Activated CD4-positive, alpha-beta memory T cell treated with anti-CD3 and anti-CD28 coated beads for 36 hours (primary cell): ENCODE measurements around the gene ITGB1BP2. TPM values are rescaled to one million over a fixed set of nuclear protein-coding genes. Genes with fewer than 3 reads are reported as not detected.
"Not testable (repeated sequence)": the region's sequence is repeated elsewhere in the genome, so short reads cannot be mapped to it uniquely, and the experiment has no call there.

ENCODE experiments used
- CTCF ChIA-PET: fragments of 350-600 bp; sonication (Branson Sonifier 250); formaldehyde crosslinking; loops from one replicate; lab custom pipeline; 2021; ENCODE audit warnings: antibody characterized with exemption, inconsistent platforms; lab: Charles Lee
- POLR2A ChIA-PET: fragments of 350-600 bp; sonication (Branson Sonifier 250); formaldehyde crosslinking; loops from one replicate; lab custom pipeline; 2021; ENCODE audit warnings: antibody characterized with exemption; lab: Charles Lee
- DNase-seq: peaks from one replicate; pipeline ENCODE4 v3.0.0-alpha.2; 2020
- H3K27ac Mint-ChIP-seq: one replicate; pipeline ENCODE4 v1.8.0; 2021; ENCODE audit warnings: mixed read lengths
- H3K27me3 Mint-ChIP-seq: one replicate; pipeline ENCODE4 v1.8.0; 2021; ENCODE audit warnings: mixed read lengths
- H3K36me3 Mint-ChIP-seq: one replicate; pipeline ENCODE4 v1.8.0; 2021; ENCODE audit warnings: mixed read lengths
- H3K4me1 Mint-ChIP-seq: one replicate; pipeline ENCODE4 v1.8.0; 2021; ENCODE audit warnings: low read depth, mixed read lengths
- H3K4me3 Mint-ChIP-seq: one replicate; pipeline ENCODE4 v1.8.0; 2021; ENCODE audit warnings: mild to moderate bottlenecking, mixed read lengths
- H3K9me3 Mint-ChIP-seq: one replicate; pipeline ENCODE4 v1.8.0; 2021; ENCODE audit warnings: mixed read lengths
- intact Hi-C: fragments of 100-400 bp; cut with micrococcal nuclease; formaldehyde crosslinking; loops from one replicate; pipeline ENCODE4 v1.15.1; 2023
- total RNA-seq, 2 experiments: library from RNA; stranded (reverse); gene quantifications; one replicate each; pipeline ENCODE4 v1.2.3, GENCODE V29; 2021

Gene ITGB1BP2
- total RNA-seq, 2 experiments from 2014 or later = 4.8 to 5.6 TPM

DNA sequence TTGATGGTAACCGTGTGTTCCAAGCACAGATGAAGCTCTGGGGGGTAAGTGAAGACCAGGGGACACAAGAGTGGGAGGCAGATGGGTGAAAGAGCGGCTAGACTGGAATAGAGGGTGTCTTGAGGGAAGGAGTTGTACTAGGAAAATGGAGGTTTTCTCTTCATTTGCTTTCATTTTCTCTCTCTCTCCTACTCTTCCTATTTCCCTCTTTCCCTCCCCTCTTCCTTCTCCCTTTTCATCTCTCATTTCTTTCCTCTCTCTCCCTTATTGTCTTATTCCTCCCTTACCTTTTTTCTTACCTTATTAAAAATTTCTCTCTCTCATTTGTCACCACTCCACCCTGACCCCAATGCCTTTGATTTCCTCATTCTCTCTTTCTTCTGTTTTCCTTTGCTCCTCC is 3.0 kb downstream of the ITGB1BP2 start:
- no peak for DNase-seq
- no peak overlapping the region for H3K4me3 Mint-ChIP-seq
- CTCF ChIA-PET = interaction anchor here (0.7 kb wide), 1 partner anchor 729 kb away, joined by 5 read pairs; no protein-coding TSS in a partner anchor
- H3K4me1 Mint-ChIP-seq = peaks cover 16% of the 10 kb centered on the region
- peaks cover 31% of the 10 kb centered on the region for H3K36me3 Mint-ChIP-seq
- no peaks in the 10 kb centered on the region for H3K27me3 Mint-ChIP-seq
- POLR2A ChIA-PET = no interaction called here
- intact Hi-C loops = no loop called here
- H3K9me3 Mint-ChIP-seq = no peaks in the 10 kb centered on the region
- H3K27ac Mint-ChIP-seq = no peak overlapping the region

DNA sequence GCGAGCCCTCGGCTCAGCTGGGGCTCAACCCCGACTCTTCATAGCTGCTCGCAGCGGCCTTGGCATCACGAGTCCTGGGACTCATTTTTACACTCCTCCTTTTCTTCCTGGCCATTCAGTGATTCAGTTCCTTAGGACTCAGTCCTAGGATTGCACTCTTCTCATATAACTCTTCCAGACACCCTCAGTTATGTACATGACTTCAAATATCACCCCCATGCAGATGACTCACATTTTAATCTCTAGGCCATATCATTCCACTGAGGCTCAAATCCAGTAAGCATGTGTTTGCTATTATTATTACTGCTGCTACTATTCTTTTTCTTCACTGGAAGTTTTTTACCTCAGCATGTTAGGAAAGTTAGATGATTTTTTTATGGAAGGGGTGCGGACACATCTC is 14.4 kb downstream of the ITGB1BP2 start:
- ChIA-PET POLR2A (no interaction called here), CTCF (no interaction called here)
- H3K27me3 Mint-ChIP-seq = no peaks in the 10 kb centered on the region
- DNase-seq = no peak
- intact Hi-C loops = no loop called here
- H3K4me1 Mint-ChIP-seq = no peaks in the 10 kb centered on the region
- H3K36me3 Mint-ChIP-seq = peaks cover 4% of the 10 kb centered on the region
- H3K9me3 Mint-ChIP-seq = no peaks in the 10 kb centered on the region
- no peak overlapping the region for H3K4me3 Mint-ChIP-seq
- H3K27ac Mint-ChIP-seq = no peak overlapping the region

DNA sequence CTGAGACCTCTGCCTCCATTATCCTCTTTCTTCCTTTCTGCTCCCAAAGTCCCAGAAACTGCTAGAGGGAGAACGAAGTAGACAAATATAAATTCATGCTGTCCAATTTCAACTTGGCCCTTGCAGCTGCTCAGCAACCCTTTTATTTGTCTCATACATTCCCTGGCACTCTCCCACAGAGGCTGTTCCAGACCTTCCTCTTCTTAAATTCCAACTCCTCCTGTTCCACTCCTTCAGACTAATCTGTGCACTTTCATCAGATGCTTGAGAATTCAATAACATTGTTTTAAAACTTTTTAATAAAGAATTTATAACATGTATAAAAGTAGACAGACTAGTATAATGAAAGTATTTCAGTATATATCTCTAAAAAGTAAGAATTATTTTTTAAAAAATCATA is 15.4 kb downstream of the ITGB1BP2 start:
- DNase-seq, H3K27me3 Mint-ChIP-seq, H3K27ac Mint-ChIP-seq, H3K4me1 Mint-ChIP-seq, H3K36me3 Mint-ChIP-seq, intact Hi-C loops, POLR2A ChIA-PET, CTCF ChIA-PET, H3K9me3 Mint-ChIP-seq, H3K4me3 Mint-ChIP-seq: not testable (repeated sequence)

GRCh38 chrX:71320126-71320525 is 18.6 kb downstream of the ITGB1BP2 start:
- CTCF ChIA-PET = no interaction called here
- Mint-ChIP-seq H3K36me3 (peaks cover 6% of the 10 kb centered on the region), H3K4me3 (no peak overlapping the region), H3K9me3 (peaks cover 2% of the 10 kb centered on the region), H3K27me3 (no peaks in the 10 kb centered on the region), H3K4me1 (no peaks in the 10 kb centered on the region), H3K27ac (no peak overlapping the region)
- intact Hi-C loops = no loop called here
- no peak for DNase-seq
- POLR2A ChIA-PET = no interaction called here

- intact Hi-C loops = no loop called here
- CTCF ChIA-PET = no interaction called here
- Mint-ChIP-seq H3K27me3 (no peaks in the 10 kb centered on the region), H3K9me3 (peaks cover 4% of the 10 kb centered on the region), H3K4me1 (no peaks in the 10 kb centered on the region), H3K36me3 (peaks cover 9% of the 10 kb centered on the region), H3K27ac (no peak overlapping the region), H3K4me3 (no peak overlapping the region)
- POLR2A ChIA-PET = no interaction called here
- DNase-seq = no peak
These were observed 20.2 kb downstream of the ITGB1BP2 start for GRCh38 chrX:71321731-71322130.

DNA sequence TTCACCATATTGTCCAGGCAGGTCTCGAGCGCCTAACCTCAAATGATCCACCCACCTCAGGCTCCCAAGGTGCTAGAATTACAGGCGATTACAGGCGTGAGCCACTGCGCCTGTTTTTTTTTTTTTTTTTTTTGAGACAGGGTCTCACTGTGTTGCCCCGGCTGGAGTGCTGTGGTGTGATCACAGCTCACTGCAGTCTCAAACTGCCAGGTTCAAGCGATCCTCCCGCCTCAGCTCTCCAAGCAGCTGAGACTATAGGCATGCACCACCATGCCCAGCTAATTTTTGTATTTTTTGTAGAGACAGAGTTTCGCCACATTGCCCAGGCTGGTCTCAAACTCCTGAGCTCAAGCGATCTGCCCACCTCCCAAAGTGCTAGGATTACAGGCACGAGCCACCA is 22.9 kb downstream of the ITGB1BP2 start:
- CTCF ChIA-PET, H3K9me3 Mint-ChIP-seq, intact Hi-C loops, H3K27me3 Mint-ChIP-seq, DNase-seq, H3K4me1 Mint-ChIP-seq, H3K27ac Mint-ChIP-seq, H3K4me3 Mint-ChIP-seq: not testable (repeated sequence)
- peaks cover 17% of the 10 kb centered on the region for H3K36me3 Mint-ChIP-seq
- POLR2A ChIA-PET = interaction anchor here (0.9 kb wide), 1 partner anchor 10 kb away, joined by 3 read pairs; no protein-coding TSS in a partner anchor

GRCh38 chrX:71326394-71326793 is 24.8 kb downstream of the ITGB1BP2 start:
- H3K36me3 Mint-ChIP-seq = peaks cover 19% of the 10 kb centered on the region
- no peak overlapping the region for H3K27ac Mint-ChIP-seq
- no peak overlapping the region for H3K4me3 Mint-ChIP-seq
- ChIA-PET POLR2A (no interaction called here), CTCF (no interaction called here)
- H3K9me3 Mint-ChIP-seq = peaks cover 7% of the 10 kb centered on the region
- no peaks in the 10 kb centered on the region for H3K4me1 Mint-ChIP-seq
- DNase-seq = no peak
- no peaks in the 10 kb centered on the region for H3K27me3 Mint-ChIP-seq
- intact Hi-C loops = no loop called here

GRCh38 chrX:71349151-71349665 is 47.7 kb downstream of the ITGB1BP2 start:
- CTCF ChIA-PET, H3K4me3 Mint-ChIP-seq, H3K4me1 Mint-ChIP-seq, H3K36me3 Mint-ChIP-seq, DNase-seq, H3K27ac Mint-ChIP-seq, H3K27me3 Mint-ChIP-seq, intact Hi-C loops, H3K9me3 Mint-ChIP-seq, POLR2A ChIA-PET: not testable (repeated sequence)

GRCh38 chrX:71349867-71350266 is 48.3 kb downstream of the ITGB1BP2 start:
- H3K36me3 Mint-ChIP-seq, H3K4me3 Mint-ChIP-seq, H3K27me3 Mint-ChIP-seq, H3K27ac Mint-ChIP-seq, POLR2A ChIA-PET, CTCF ChIA-PET, H3K9me3 Mint-ChIP-seq, intact Hi-C loops, H3K4me1 Mint-ChIP-seq, DNase-seq: not testable (repeated sequence)

DNA sequence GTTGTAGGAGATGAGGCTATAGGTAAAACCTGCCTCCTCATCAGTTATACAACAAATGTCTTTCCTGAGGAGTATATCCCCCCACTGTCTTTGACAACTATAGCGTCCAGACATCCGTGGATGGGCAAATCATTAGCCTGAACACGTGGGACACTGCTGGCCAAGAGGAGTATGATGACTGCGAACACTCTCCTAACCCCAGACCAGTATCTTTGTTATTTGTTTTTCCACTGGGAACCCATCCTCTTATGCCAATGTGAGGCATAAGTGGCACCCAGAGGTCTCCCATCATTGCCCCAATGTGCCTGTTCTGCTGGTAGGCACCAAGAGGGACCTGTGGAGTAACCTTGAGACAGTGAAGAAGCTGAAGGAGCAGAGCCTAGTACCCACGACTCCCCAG is 50.9 kb downstream of the ITGB1BP2 start:
- not testable (repeated sequence) for H3K27ac Mint-ChIP-seq

More for the DNA sequence above, 50.9 kb downstream of the ITGB1BP2 start:
- H3K4me1 Mint-ChIP-seq, H3K36me3 Mint-ChIP-seq, intact Hi-C loops, CTCF ChIA-PET, DNase-seq, H3K27me3 Mint-ChIP-seq, H3K4me3 Mint-ChIP-seq, H3K9me3 Mint-ChIP-seq: not testable (repeated sequence)
- POLR2A ChIA-PET = interaction anchor here (0.6 to 1.4 kb wide), 2 partner anchors 13 to 230 kb away, joined by 4 to 7 read pairs; partner anchors contain the start of gene TAF1

Other genes with a start within 250 kb of the ITGB1BP2 start
- 10 to 100 TPM; 42.1 to 42.5 TPM for gene SNX12, start 233.4 kb upstream of the ITGB1BP2 start, total RNA-seq
- 10 to 100 TPM in 1 of 2 experiments, 1 to 10 TPM in 1; 8.7 to 10.7 TPM for gene FOXO4, start 205.9 kb upstream of the ITGB1BP2 start, total RNA-seq
- 10 to 100 TPM; 12.0 to 12.6 TPM for gene CXorf65, start 195.0 kb upstream of the ITGB1BP2 start, total RNA-seq
- 100 to 1,000 TPM; 289 to 290 TPM for gene IL2RG, start 190.2 kb upstream of the ITGB1BP2 start, total RNA-seq
- gene MED12, start 183.2 kb upstream of the ITGB1BP2 start, total RNA-seq = 10 to 100 TPM; 46.9 to 50.1 TPM
- under 1 TPM; 0.58 to 0.86 TPM for gene NLGN3, start 156.9 kb upstream of the ITGB1BP2 start, total RNA-seq
- gene GJB1, start 78.5 kb upstream of the ITGB1BP2 start, total RNA-seq = not detected
- gene ZMYM3, start 47.6 kb upstream of the ITGB1BP2 start, total RNA-seq = 10 to 100 TPM; 17.2 to 17.5 TPM
- gene NONO, start 18.1 kb upstream of the ITGB1BP2 start, total RNA-seq = 100 to 1,000 TPM; 450 to 460 TPM
- 10 to 100 TPM; 24.3 to 26.3 TPM for gene TAF1, start 64.6 kb downstream of the ITGB1BP2 start, total RNA-seq
- gene OGT, start 231.4 kb downstream of the ITGB1BP2 start, total RNA-seq = 100 to 1,000 TPM; 280 to 304 TPM